Keratinocyte (primary cell): ENCODE results near the gene ADRB1. TPM values are rescaled to one million over a fixed set of nuclear protein-coding genes. Genes with fewer than 3 reads are reported as not detected.

Source experiments
- DNase-seq: peaks from one replicate; pipeline ENCODE4 v3.0.0-alpha.2; 2011; ENCODE audit warnings: low read depth, missing footprints, low spot score
- FAIRE-seq: peaks from 2 replicates; lab custom pipeline; 2011; peaks lifted over from hg19 to GRCh38; lab: Jason Lieb, UNC
- H2AFZ ChIP-seq: 2 replicates; pipeline ENCODE4 v1.6.0; 2012; ENCODE audit warnings: low read length, control low read depth, inconsistent platforms; ENCODE audit not compliant: control insufficient read depth
- H3K27ac ChIP-seq: 2 replicates; pipeline ENCODE4 v1.5.1; 2011; ENCODE audit warnings: low read length; ENCODE audit not compliant: control insufficient read depth, insufficient read depth
- H3K27me3 ChIP-seq: 3 replicates; pipeline ENCODE4 v1.6.0; 2011; ENCODE audit warnings: low read length; ENCODE audit not compliant: control insufficient read depth, insufficient read depth; ENCODE audit errors: extremely low read depth
- H3K36me3 ChIP-seq, 2 experiments: 2 replicates in 1 of 2; 3 replicates in 1 of 2; pipeline ENCODE4 v1.5.1; 2011; ENCODE audit warnings: low read length in 2 of 2, mild to moderate bottlenecking in 1 of 2; ENCODE audit not compliant: control insufficient read depth in 2 of 2, insufficient read depth in 2 of 2; ENCODE audit errors: extremely low read depth in 1 of 2
- H3K4me1 ChIP-seq: 3 replicates; pipeline ENCODE4 v1.5.1; 2011; ENCODE audit warnings: low read length; ENCODE audit not compliant: control insufficient read depth, insufficient read depth; ENCODE audit errors: extremely low read depth
- H3K4me2 ChIP-seq: 3 replicates; pipeline ENCODE4 v1.6.0; 2011; ENCODE audit warnings: low read depth, low read length; ENCODE audit not compliant: control insufficient read depth, insufficient read depth; ENCODE audit errors: extremely low read depth
- H3K4me3 ChIP-seq, 3 experiments: fragments of 200-600 bp in 1 of 3; sonication (generic) in 1 of 3; 2 replicates in 2 of 3; 3 replicates in 1 of 3; pipeline ENCODE4 v1.5.1; 2011 to 2016; ENCODE audit warnings: low read length in 3 of 3, mild to moderate bottlenecking in 3 of 3, control low read depth in 2 of 3, inconsistent platforms in 1 of 3, low read depth in 1 of 3, mixed read lengths in 1 of 3, mixed run types in 1 of 3, moderate library complexity in 1 of 3; ENCODE audit not compliant: control insufficient read depth in 2 of 3, insufficient read depth in 2 of 3; ENCODE audit errors: extremely low read depth in 1 of 3
- H3K79me2 ChIP-seq: 2 replicates; pipeline ENCODE4 v1.6.0; 2012; ENCODE audit warnings: low read length; ENCODE audit not compliant: control insufficient read depth, insufficient read depth
- H3K9ac ChIP-seq: 3 replicates; pipeline ENCODE4 v1.6.0; 2011; ENCODE audit warnings: low read length; ENCODE audit not compliant: control insufficient read depth, insufficient read depth; ENCODE audit errors: extremely low read depth
- H3K9me1 ChIP-seq: 3 replicates; pipeline ENCODE4 v1.6.0; 2011; ENCODE audit warnings: low read length; ENCODE audit not compliant: control insufficient read depth, insufficient read depth; ENCODE audit errors: extremely low read depth
- H3K9me3 ChIP-seq: 2 replicates; pipeline ENCODE4 v1.5.1; 2012; ENCODE audit warnings: low read depth, low read length; ENCODE audit not compliant: control insufficient read depth
- H4K20me1 ChIP-seq: 3 replicates; pipeline ENCODE4 v1.6.0; 2011; ENCODE audit warnings: low read length; ENCODE audit not compliant: control insufficient read depth, insufficient read depth; ENCODE audit errors: extremely low read depth
- EZH2 ChIP-seq: IDR thresholded peaks from one replicate; pipeline ENCODE4 v1.6.1; 2012; ENCODE audit warnings: inconsistent platforms, mild to moderate bottlenecking, low read length, moderate library complexity
- dilution Hi-C: fragments of 300-500 bp; cut with MboI; formaldehyde crosslinking; loops from one replicate; pipeline ENCODE4 v1.7.0; 2020; ENCODE audit warnings: low sequenced_read_pairs; ENCODE audit not compliant: extremely low pct_ligation_motif_present
- polyA plus RNA-seq, 5 experiments: library from polyadenylated mRNA; depleted of rRNA in 3 of 5; stranded (reverse) in 3 of 5; stranded (forward) in 1 of 5; unstranded in 1 of 5; fragments of >200 nt; gene quantifications; 1 replicate in 1 of 5; 2 replicates in 3 of 5; 3 replicates in 1 of 5; pipeline versions ENCODE4 v1.2.1 to v1.2.3, GENCODE V29; 2011 to 2012; ENCODE audit warnings: missing spikeins in 2 of 5, low read depth in 1 of 5, low replicate concordance in 1 of 5
- TF ChIP-seq, protein P1 (sequence below), 3 experiments: IDR thresholded peaks in 1 of 3; conservative IDR thresholded peaks in 1 of 3; optimal IDR thresholded peaks in 1 of 3; 2 replicates in 2 of 3; 3 replicates in 1 of 3; pipeline versions ENCODE3 to v1.5.1; 2011; ENCODE audit warnings: low read length in 3 of 3, mild to moderate bottlenecking in 3 of 3, moderate library complexity in 2 of 3, control low read depth in 1 of 3, inconsistent platforms in 1 of 3; ENCODE audit not compliant: insufficient read depth in 2 of 3; ENCODE audit errors: extremely low read depth in 1 of 3

ADRB1 gene
- polyA plus RNA-seq, 1 donor (not counting 4 experiments of a cell fraction or from before 2014, with no cell fraction given): 0.05 TPM

DNA sequence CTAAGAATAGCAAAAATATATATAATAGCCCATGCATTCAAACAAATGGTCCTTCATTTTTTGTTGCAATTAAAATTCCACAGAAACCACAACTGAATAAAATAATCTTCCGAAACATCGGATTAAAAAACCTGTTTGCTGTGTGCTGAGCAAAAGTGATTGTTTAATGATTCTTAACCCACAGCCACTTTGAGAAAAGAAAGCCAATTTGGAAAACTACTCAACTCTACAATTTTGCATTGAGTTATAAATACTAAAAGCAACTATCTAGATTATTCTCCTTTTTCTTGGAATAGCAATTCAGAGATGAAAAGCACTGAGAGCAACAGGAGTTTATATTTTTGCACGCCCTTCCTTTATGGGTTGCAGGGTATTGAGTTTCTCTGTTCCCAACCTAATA is 8.0 kb downstream of the ADRB1 start:
- Histone ChIP-seq H3K4me3 (no peak overlapping the region), H2AFZ (no peak overlapping the region), H3K9ac (no peak overlapping the region), H3K36me3 (no peaks in the 10 kb centered on the region), H3K27me3 (peaks cover 6% of the 10 kb centered on the region), H3K4me2 (no peak overlapping the region), H4K20me1 (no peaks in the 10 kb centered on the region), H3K9me3 (no peaks in the 10 kb centered on the region), H3K27ac (no peak overlapping the region), H3K4me1 (no peaks in the 10 kb centered on the region), H3K9me1 (no peaks in the 10 kb centered on the region), H3K79me2 (no peaks in the 10 kb centered on the region)
- no peak for FAIRE-seq
- no peak for DNase-seq
- dilution Hi-C loops: no loop called here
- no peak for TF ChIP-seq EZH2
- TF ChIP-seq, protein P1, sequence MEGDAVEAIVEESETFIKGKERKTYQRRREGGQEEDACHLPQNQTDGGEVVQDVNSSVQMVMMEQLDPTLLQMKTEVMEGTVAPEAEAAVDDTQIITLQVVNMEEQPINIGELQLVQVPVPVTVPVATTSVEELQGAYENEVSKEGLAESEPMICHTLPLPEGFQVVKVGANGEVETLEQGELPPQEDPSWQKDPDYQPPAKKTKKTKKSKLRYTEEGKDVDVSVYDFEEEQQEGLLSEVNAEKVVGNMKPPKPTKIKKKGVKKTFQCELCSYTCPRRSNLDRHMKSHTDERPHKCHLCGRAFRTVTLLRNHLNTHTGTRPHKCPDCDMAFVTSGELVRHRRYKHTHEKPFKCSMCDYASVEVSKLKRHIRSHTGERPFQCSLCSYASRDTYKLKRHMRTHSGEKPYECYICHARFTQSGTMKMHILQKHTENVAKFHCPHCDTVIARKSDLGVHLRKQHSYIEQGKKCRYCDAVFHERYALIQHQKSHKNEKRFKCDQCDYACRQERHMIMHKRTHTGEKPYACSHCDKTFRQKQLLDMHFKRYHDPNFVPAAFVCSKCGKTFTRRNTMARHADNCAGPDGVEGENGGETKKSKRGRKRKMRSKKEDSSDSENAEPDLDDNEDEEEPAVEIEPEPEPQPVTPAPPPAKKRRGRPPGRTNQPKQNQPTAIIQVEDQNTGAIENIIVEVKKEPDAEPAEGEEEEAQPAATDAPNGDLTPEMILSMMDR (optimal IDR thresholded peaks at IDR 0.05 in 1 of 3, IDR thresholded peaks at IDR 0.05 in 1 of 3, conservative IDR thresholded peaks at IDR 0.05 in 1 of 3; ENCODE audit: extremely low read depth in 1 of 3, insufficient read depth in 2 of 3, low read length in 3 of 3): no peak

DNA sequence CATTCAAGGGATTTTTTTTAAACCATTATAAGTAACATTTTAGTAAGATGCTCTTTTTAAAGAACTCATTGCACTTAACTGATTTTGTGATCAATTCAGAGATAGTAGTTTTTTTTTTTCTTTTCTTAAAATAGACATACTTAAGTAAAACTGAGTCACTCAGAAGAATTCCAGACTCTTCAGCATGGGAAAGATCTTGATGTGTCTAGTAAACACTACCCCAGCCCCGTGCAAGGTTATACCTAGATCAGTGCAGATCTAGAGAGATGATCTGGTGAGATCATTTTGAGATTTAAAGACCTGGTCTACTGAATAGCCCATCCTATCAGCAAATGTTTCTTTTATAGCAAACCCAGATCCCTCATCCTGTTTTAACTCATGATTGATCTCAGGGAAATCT is 8.6 kb downstream of the ADRB1 start:
- no peak for DNase-seq
- dilution Hi-C loops: no loop called here
- no peak overlapping the region for H3K4me3 ChIP-seq
- no peak overlapping the region for H3K4me2 ChIP-seq
- H4K20me1 ChIP-seq: no peaks in the 10 kb centered on the region
- TF ChIP-seq, protein P1 (optimal IDR thresholded peaks at IDR 0.05 in 1 of 3, IDR thresholded peaks at IDR 0.05 in 1 of 3, conservative IDR thresholded peaks at IDR 0.05 in 1 of 3; ENCODE audit: extremely low read depth in 1 of 3, insufficient read depth in 2 of 3, low read length in 3 of 3): no peak
- TF ChIP-seq EZH2: no peak
- FAIRE-seq: no peak
- peaks cover 6% of the 10 kb centered on the region for H3K27me3 ChIP-seq
- H3K27ac ChIP-seq: no peak overlapping the region
- no peaks in the 10 kb centered on the region for H3K9me1 ChIP-seq
- no peak overlapping the region for H3K9ac ChIP-seq
- no peak overlapping the region for H2AFZ ChIP-seq
- no peaks in the 10 kb centered on the region for H3K9me3 ChIP-seq
- H3K4me1 ChIP-seq: no peaks in the 10 kb centered on the region
- no peaks in the 10 kb centered on the region for H3K36me3 ChIP-seq
- H3K79me2 ChIP-seq: no peaks in the 10 kb centered on the region
